H9 (cell line): ENCODE data around the gene CLEC16A. TPM values are rescaled to one million over a fixed set of nuclear protein-coding genes. Genes with fewer than 3 reads are reported as not detected.
A peak's percentile ranks its signal among the peaks of the same experiment; 100 is the strongest.

Experiments used
- DNase-seq: peaks from one replicate; pipeline ENCODE4 v3.0.0-alpha.2; 2017
- H2AFZ ChIP-seq: one replicate; pipeline ENCODE4 v1.6.1; 2013; ENCODE audit warnings: mild to moderate bottlenecking, low read length, control low read depth, moderate library complexity
- H2AK5ac ChIP-seq: 2 replicates; pipeline ENCODE4 v1.6.1; 2013; ENCODE audit warnings: low read length, control low read depth, mixed read lengths; ENCODE audit not compliant: insufficient read length
- H2BK120ac ChIP-seq: one replicate; pipeline ENCODE4 v1.6.1; 2013; ENCODE audit warnings: low read depth, mild to moderate bottlenecking, low read length, control low read depth, inconsistent platforms; ENCODE audit not compliant: poor library complexity, severe bottlenecking
- H2BK12ac ChIP-seq: 2 replicates; pipeline ENCODE4 v1.6.1; 2013; ENCODE audit warnings: low read length, control low read depth, mixed read lengths, low read depth; ENCODE audit not compliant: insufficient read length
- H2BK15ac ChIP-seq: 2 replicates; pipeline ENCODE4 v1.6.1; 2013; ENCODE audit warnings: low read depth, low read length, control low read depth
- H2BK20ac ChIP-seq: one replicate; pipeline ENCODE4 v1.6.1; 2013; ENCODE audit warnings: low read depth, mild to moderate bottlenecking, low read length, control low read depth, inconsistent platforms; ENCODE audit not compliant: poor library complexity, severe bottlenecking
- H2BK5ac ChIP-seq: 2 replicates; pipeline ENCODE4 v1.6.1; 2013; ENCODE audit warnings: low read length, control low read depth, mixed read lengths; ENCODE audit not compliant: insufficient read length
- H3K14ac ChIP-seq: 2 replicates; pipeline ENCODE4 v1.6.1; 2013; ENCODE audit warnings: low read length, control low read depth; ENCODE audit not compliant: insufficient read depth
- H3K18ac ChIP-seq: 2 replicates; pipeline ENCODE4 v1.6.1; 2013; ENCODE audit warnings: low read depth, mild to moderate bottlenecking, mixed read lengths, low read length, control low read depth; ENCODE audit not compliant: insufficient read length
- H3K23ac ChIP-seq: 2 replicates; pipeline ENCODE4 v1.6.1; 2013; ENCODE audit warnings: low read length, control low read depth, mixed read lengths, low read depth; ENCODE audit not compliant: insufficient read length
- H3K23me2 ChIP-seq: 2 replicates; pipeline ENCODE4 v1.6.1; 2013; ENCODE audit warnings: low read depth, mild to moderate bottlenecking, mixed read lengths, low read length, control low read depth; ENCODE audit not compliant: insufficient read length, poor library complexity, severe bottlenecking
- H3K27ac ChIP-seq: 2 replicates; pipeline ENCODE4 v1.5.1; 2013; ENCODE audit warnings: low read length, control low read depth, mixed read lengths, low read depth; ENCODE audit not compliant: insufficient read length
- H3K27me3 ChIP-seq: 2 replicates; pipeline ENCODE4 v1.6.1; 2013; ENCODE audit warnings: low read length, control low read depth, inconsistent platforms; ENCODE audit not compliant: insufficient read depth
- H3K4ac ChIP-seq: 2 replicates; pipeline ENCODE4 v1.6.1; 2013; ENCODE audit warnings: low read depth, mild to moderate bottlenecking, control low read depth, inconsistent platforms, low read length, moderate library complexity
- H3K4me1 ChIP-seq: 2 replicates; pipeline ENCODE4 v1.6.1; 2013; ENCODE audit warnings: low read length, control low read depth, inconsistent platforms; ENCODE audit not compliant: insufficient read depth
- H3K4me2 ChIP-seq: 2 replicates; pipeline ENCODE4 v1.6.1; 2013; ENCODE audit warnings: low read length, control low read depth, mixed read lengths; ENCODE audit not compliant: insufficient read length, insufficient read depth
- H3K56ac ChIP-seq: 2 replicates; pipeline ENCODE4 v1.6.1; 2013; ENCODE audit warnings: low read depth, mild to moderate bottlenecking, mixed read lengths, low read length, control low read depth; ENCODE audit not compliant: insufficient read length
- H3K79me1 ChIP-seq: 2 replicates; pipeline ENCODE4 v1.6.1; 2013; ENCODE audit warnings: low read depth, mild to moderate bottlenecking, moderate library complexity, low read length, control low read depth, inconsistent platforms; ENCODE audit not compliant: insufficient read depth, poor library complexity, severe bottlenecking
- H3K79me2 ChIP-seq: 2 replicates; pipeline ENCODE4 v1.6.1; 2013; ENCODE audit warnings: low read length, control low read depth, inconsistent platforms; ENCODE audit not compliant: insufficient read depth
- H3K9ac ChIP-seq: 2 replicates; pipeline ENCODE4 v1.6.1; 2013; ENCODE audit warnings: low read length, control low read depth, mixed read lengths; ENCODE audit not compliant: insufficient read length; ENCODE audit errors: extremely low read depth
- H3K9me3 ChIP-seq: one replicate; pipeline ENCODE4 v1.6.1; 2013; ENCODE audit warnings: low read depth, low read length, inconsistent platforms; ENCODE audit not compliant: control insufficient read depth
- H3T11ph ChIP-seq: one replicate; pipeline ENCODE4 v1.6.1; 2013; ENCODE audit warnings: mild to moderate bottlenecking, low read length, control low read depth, inconsistent platforms
- H4K20me1 ChIP-seq: one replicate; pipeline ENCODE4 v1.6.1; 2013; ENCODE audit not compliant: control insufficient read depth, insufficient read length, insufficient read depth
- H4K5ac ChIP-seq: 2 replicates; pipeline ENCODE4 v1.6.1; 2013; ENCODE audit warnings: low read depth, mild to moderate bottlenecking, mixed read lengths, low read length, control low read depth; ENCODE audit not compliant: insufficient read length
- H4K8ac ChIP-seq: replicated peaks from 2 replicates; pipeline ENCODE4 v1.6.1; 2013; ENCODE audit warnings: low read length, control low read depth, mixed read lengths, low read depth; ENCODE audit not compliant: insufficient read length
- H4K91ac ChIP-seq: 2 replicates; pipeline ENCODE4 v1.6.1; 2013; ENCODE audit warnings: low read depth, mild to moderate bottlenecking, moderate library complexity, mixed read lengths, low read length, control low read depth; ENCODE audit not compliant: insufficient read length
- H3K27ac Mint-ChIP-seq, 3 experiments: 2 replicates in 2 of 3; 3 replicates in 1 of 3; pipeline ENCODE4 v1.8.0; 2020 to 2021; ENCODE audit warnings: mixed read lengths in 3 of 3, mild to moderate bottlenecking in 1 of 3, moderate library complexity in 1 of 3
- H3K27me3 Mint-ChIP-seq: 2 replicates; pipeline ENCODE4 v1.8.0; 2021; ENCODE audit warnings: low read depth, mild to moderate bottlenecking, moderate library complexity, mixed read lengths
- H3K36me3 Mint-ChIP-seq, 3 experiments: 2 replicates in 2 of 3; 3 replicates in 1 of 3; pipeline ENCODE4 v1.8.0; 2020 to 2021; ENCODE audit warnings: low read depth in 3 of 3, mixed read lengths in 3 of 3; ENCODE audit not compliant: insufficient read depth in 1 of 3
- H3K4me1 Mint-ChIP-seq, 2 experiments: 2 replicates each; pipeline ENCODE4 v1.8.0; 2020; ENCODE audit warnings: mixed read lengths in 2 of 2
- H3K4me3 Mint-ChIP-seq, 2 experiments: 2 replicates in 1 of 2; 3 replicates in 1 of 2; pipeline ENCODE4 v1.8.0; 2020 to 2021; ENCODE audit warnings: mild to moderate bottlenecking in 2 of 2, mixed read lengths in 2 of 2, moderate library complexity in 1 of 2
- H3K9me3 Mint-ChIP-seq, 2 experiments: 2 replicates in 1 of 2; 3 replicates in 1 of 2; pipeline ENCODE4 v1.8.0; 2020; ENCODE audit warnings: mild to moderate bottlenecking in 2 of 2, mixed read lengths in 2 of 2, moderate library complexity in 1 of 2
- CTCF ChIP-seq: fragments of 200-600 bp; sonication (generic); conservative IDR thresholded peaks from 3 replicates; pipeline ENCODE4 v1.8.0; 2021; ENCODE audit warnings: antibody characterized with exemption, mild to moderate bottlenecking
- WGBS: extraction: QIAGEN DNeasy Blood & Tissue Kit; methylation state at CpG from one replicate; pipeline ENCODE4 v1.1.7; 2013; ENCODE audit warnings: missing lambda C conversion rate, low lambda C conversion rate, mixed read lengths; ENCODE audit not compliant: insufficient read length; ENCODE audit errors: extremely low coverage; 5-methylcytosine and 5-hydroxymethylcytosine counted together
- total RNA-seq: library from RNA; stranded (reverse); gene quantifications from 2 replicates; pipeline ENCODE4 v1.2.1, GENCODE V29; 2021

CLEC16A gene
- total RNA-seq, 1 experiment from 2014 or later: 15.2 TPM

- Mint-ChIP-seq H3K9me3 (no peaks in the 10 kb centered on the region; a peak in 1 of 5 replicates), H3K36me3 (no peaks in the 10 kb centered on the region), H3K4me3 (no peak overlapping the region), H3K27ac (peak overlapping the region in 1 of 3 experiments; percentile 60; a peak in 1 of 7 replicates), H3K4me1 (peaks cover 5 to 7% of the 10 kb centered on the region in 2 experiments), H3K27me3 (no peaks in the 10 kb centered on the region; the same call in 1 of the 2 replicates)
- Histone ChIP-seq H3K27ac (no peak overlapping the region), H2BK5ac (no peak overlapping the region), H3K18ac (no peak overlapping the region), H3K23ac (no peak overlapping the region), H3K9ac (no peak overlapping the region), H4K5ac (no peak overlapping the region), H4K91ac (no peak overlapping the region), H3K9me3 (no peaks in the 10 kb centered on the region), H3K56ac (no peak overlapping the region), H4K20me1 (no peaks in the 10 kb centered on the region), H2BK15ac (no peak overlapping the region), H3K23me2 (no peaks in the 10 kb centered on the region), H3K14ac (no peak overlapping the region), H3T11ph (no peak overlapping the region), H3K4ac (no peak overlapping the region), H2BK20ac (no peak overlapping the region), H3K79me2 (no peaks in the 10 kb centered on the region), H3K4me2 (no peak overlapping the region), H2BK120ac (no peak overlapping the region), H4K8ac (no peak overlapping the region), H3K4me1 (no peaks in the 10 kb centered on the region; the same call in 1 of the 2 replicates), H3K27me3 (no peaks in the 10 kb centered on the region), H2AK5ac (no peak overlapping the region), H2AFZ (no peak overlapping the region), H3K79me1 (no peaks in the 10 kb centered on the region), H2BK12ac (no peak overlapping the region)
- TF ChIP-seq CTCF: no peak
- DNase-seq: no peak
- 100% methylated on average over 1 of the region's 3 CpGs for WGBS
These were observed 27.8 kb upstream of the CLEC16A start for GRCh38 chr16:10916534-10916933.
